Inferior parietal cortex (tissue), 1 donor: ENCODE results near the gene DICER1.
"Not testable (repeated sequence)": the region's sequence is repeated elsewhere in the genome, so short reads cannot be mapped to it uniquely, and the experiment has no call there.

Source experiments
- DNase-seq: peaks from one replicate; pipeline ENCODE4 v3.0.0-alpha.2; 2016; ENCODE audit errors: extremely low spot score

DICER1 gene

GRCh38 chr14:95157327-95158189 is at the start of gene DICER1:
Gene DICER1 (minus strand): TSS chr14:95157529. CDS start chr14:95133458, 24,071 bp downstream.
- peak; percentile 93 for DNase-seq

GRCh38 chr14:95206534-95206933 is 49.2 kb upstream of the DICER1 start:
- no peak for DNase-seq

GRCh38 chr14:95204705-95205104 is 47.4 kb upstream of the DICER1 start:
- DNase-seq: no peak

- not testable (repeated sequence) for DNase-seq
Observed at GRCh38 chr14:95201745-95202144, 44.4 kb upstream of the DICER1 start.

- DNase-seq: no peak
Observed at GRCh38 chr14:95200404-95200803, 43.1 kb upstream of the DICER1 start.

GRCh38 chr14:95199298-95199983 is 42.1 kb upstream of the DICER1 start:
- no peak for DNase-seq

GRCh38 chr14:95198320-95198719 is 41.0 kb upstream of the DICER1 start:
- no peak for DNase-seq

GRCh38 chr14:95197551-95197950 is 40.2 kb upstream of the DICER1 start:
- no peak for DNase-seq

GRCh38 chr14:95196826-95197545 is 39.7 kb upstream of the DICER1 start:
- no peak for DNase-seq

GRCh38 chr14:95196268-95196667 is 38.9 kb upstream of the DICER1 start:
- DNase-seq: no peak

- DNase-seq: no peak
Observed at GRCh38 chr14:95195031-95195430, 37.7 kb upstream of the DICER1 start.

- no peak for DNase-seq
Observed at GRCh38 chr14:95193081-95193480, 35.8 kb upstream of the DICER1 start.

- no peak for DNase-seq
Observed at GRCh38 chr14:95192311-95192710, 35.0 kb upstream of the DICER1 start.

- no peak for DNase-seq
Observed at GRCh38 chr14:95191445-95192199, 34.3 kb upstream of the DICER1 start.

GRCh38 chr14:95190857-95191256 is 33.5 kb upstream of the DICER1 start:
- DNase-seq: no peak

GRCh38 chr14:95190346-95190840 is 33.1 kb upstream of the DICER1 start:
- DNase-seq: no peak

- no peak for DNase-seq
Observed at GRCh38 chr14:95189367-95190132, 32.2 kb upstream of the DICER1 start.

- no peak for DNase-seq
Observed at GRCh38 chr14:95188380-95188779, 31.1 kb upstream of the DICER1 start.

- DNase-seq: no peak
Observed at GRCh38 chr14:95185767-95186392, 28.6 kb upstream of the DICER1 start.
